NCI-H2171 treated with DMSO at 0.1 percent for 48 hours (cell line): ENCODE results near the gene IRF5.

Source experiments
- DNase-seq: peaks from one replicate; lab custom pipeline; 2025; lab: John Stamatoyannopoulos, UW

Gene IRF5, protein sequence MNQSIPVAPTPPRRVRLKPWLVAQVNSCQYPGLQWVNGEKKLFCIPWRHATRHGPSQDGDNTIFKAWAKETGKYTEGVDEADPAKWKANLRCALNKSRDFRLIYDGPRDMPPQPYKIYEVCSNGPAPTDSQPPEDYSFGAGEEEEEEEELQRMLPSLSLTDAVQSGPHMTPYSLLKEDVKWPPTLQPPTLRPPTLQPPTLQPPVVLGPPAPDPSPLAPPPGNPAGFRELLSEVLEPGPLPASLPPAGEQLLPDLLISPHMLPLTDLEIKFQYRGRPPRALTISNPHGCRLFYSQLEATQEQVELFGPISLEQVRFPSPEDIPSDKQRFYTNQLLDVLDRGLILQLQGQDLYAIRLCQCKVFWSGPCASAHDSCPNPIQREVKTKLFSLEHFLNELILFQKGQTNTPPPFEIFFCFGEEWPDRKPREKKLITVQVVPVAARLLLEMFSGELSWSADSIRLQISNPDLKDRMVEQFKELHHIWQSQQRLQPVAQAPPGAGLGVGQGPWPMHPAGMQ

DNA sequence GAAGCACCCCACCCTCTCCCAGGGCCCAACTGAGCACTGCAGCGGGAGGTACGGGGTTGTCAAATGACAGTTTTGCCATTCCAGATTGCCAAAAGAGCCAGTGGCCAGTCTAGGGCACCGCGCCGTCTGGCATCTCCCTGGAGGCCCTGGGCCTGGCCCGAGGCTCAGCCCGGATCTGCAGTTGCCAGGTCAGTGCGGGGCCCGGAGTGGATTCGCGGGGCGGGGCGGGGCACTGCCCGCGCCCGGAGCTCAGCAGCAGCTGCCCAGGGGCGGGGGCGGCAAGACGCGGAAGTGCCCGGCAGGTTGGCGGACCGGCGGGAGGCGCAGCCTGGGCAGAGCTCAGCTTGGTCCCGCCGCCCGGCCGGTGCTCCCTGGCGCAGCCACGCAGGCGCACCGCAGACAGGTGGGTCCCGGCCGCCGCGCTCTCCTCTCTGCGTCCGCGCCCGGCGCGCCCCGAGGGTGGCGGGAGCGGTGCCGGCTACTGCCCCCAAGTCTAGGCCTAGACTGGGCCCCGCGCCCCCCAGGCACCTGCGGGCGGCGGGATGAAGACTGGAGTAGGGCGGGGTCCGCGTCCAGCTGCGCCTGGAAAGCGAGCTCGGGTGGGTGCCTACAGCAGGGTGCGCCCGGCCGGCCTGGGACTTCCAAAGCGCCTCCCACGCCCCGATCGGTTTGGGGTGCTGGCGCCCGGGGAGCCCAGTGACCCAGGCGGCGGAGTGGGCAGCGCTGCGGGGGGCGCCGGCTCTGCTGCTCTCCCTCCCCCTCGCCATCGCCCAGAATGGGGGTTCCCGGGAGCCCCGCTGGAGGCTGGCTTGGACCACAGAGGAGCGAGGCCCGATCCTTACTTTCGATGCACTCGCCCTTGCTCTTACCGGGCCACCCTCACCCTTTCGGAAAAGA is at the start of gene IRF5:
Gene IRF5, plus strand, starts transcription at position 281 of the 897 bp plus-strand sequence. CDS start 4,155 bp downstream, outside the sequence.
- peak; percentile 15 for DNase-seq

DNA sequence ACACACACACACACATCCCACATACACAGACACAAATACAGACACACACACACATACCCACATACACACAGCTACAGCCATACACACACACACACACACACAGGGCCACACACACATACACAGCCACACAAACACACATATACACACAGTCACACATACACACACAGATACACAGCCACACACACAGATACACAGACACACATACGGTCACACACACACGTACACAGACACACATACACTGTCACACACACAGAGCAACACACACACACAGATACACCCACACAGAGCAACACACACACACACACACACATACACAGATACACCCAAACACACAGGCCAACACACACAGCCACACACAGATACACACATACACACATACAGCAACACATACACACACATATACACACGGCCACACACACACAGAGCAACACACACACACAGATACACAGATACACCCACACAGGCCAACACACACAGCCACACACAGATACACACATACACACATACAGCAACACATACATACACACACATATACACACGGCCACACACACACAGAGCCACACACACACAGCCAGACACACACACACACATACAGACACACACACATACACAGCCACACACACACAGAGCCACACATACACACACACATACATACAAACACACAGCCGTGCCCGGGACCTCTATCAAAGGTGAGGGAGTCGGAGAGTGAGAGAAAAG is 49.5 kb upstream of the IRF5 start:
- no peak for DNase-seq

DNA sequence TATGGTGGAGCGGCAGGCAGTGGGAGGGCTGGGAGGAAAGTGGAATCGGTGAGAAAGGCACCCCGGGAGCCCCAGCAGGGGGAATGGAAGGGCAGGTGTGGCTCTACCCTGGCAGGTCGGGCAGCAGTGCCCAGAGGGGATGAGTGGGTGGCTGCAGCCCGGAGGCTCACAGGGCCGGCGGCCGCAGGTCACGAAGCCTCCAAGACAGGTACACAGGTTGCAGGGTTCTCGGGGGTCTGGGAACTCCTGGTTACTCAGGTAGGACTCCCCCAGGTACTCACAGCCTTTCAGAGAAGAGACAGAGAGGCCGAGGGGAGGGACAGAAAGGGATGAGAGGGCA is 49.0 kb upstream of the IRF5 start:
- DNase-seq = no peak

DNA sequence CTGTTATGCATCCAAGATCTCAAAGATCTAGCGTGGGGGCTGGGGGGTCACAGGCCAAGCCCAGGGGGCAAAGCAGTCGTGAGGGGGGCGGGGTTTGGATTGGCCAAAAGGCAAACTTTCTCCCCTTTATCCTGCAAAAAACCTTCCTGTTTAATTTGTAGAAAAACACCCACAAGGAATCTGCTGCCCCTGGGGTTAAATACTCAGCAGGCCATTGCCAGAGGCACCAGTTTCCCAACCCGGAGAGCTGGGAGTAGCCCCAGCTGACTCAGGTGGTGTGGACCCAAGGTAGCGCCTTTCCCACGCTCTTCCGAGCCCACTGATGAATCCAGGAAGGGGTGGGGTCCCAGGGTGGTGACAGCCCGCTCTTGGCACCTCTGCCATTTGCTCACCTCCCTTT is 48.6 kb upstream of the IRF5 start:
- DNase-seq = no peak

DNA sequence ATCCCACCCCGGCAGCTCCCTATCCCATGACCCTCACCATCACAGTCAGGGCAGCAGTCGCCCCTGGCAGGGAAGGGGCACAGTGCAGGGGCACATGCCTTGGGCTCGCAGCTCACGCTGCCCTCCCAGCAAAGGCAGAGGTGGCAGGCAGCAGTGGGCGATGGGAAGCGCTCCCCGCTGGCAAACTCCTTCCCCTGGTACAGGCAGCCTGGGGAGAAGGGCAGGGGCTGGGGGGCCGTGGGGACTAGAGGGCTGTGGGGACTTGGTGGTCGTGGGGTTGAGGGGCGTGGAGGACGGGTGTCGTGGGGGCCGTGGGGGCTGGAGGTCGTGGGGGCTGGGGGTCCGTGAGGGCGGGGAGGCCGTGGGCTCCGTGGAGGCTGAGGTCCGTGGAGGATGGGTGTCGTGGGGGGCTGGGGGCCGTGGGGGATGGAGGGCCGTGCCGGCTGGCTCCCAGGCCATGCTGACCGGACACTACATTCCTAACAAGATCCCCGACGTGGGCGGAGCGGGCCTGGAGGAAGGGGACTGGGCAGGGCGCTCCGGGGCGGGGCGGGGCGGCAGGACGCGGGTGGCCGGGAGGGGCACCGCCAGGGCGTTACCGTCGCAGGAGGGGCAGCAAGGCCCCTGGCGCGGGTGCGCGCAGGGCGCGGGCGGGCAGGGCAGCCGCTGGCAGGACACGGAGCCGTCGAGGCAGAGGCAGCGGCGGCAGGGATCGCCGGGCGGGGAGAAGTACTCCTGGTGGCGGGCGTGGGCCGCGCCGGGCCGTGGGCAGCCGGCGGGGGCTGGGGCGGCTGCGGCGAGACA is 47.2 kb upstream of the IRF5 start:
- DNase-seq = no peak

DNA sequence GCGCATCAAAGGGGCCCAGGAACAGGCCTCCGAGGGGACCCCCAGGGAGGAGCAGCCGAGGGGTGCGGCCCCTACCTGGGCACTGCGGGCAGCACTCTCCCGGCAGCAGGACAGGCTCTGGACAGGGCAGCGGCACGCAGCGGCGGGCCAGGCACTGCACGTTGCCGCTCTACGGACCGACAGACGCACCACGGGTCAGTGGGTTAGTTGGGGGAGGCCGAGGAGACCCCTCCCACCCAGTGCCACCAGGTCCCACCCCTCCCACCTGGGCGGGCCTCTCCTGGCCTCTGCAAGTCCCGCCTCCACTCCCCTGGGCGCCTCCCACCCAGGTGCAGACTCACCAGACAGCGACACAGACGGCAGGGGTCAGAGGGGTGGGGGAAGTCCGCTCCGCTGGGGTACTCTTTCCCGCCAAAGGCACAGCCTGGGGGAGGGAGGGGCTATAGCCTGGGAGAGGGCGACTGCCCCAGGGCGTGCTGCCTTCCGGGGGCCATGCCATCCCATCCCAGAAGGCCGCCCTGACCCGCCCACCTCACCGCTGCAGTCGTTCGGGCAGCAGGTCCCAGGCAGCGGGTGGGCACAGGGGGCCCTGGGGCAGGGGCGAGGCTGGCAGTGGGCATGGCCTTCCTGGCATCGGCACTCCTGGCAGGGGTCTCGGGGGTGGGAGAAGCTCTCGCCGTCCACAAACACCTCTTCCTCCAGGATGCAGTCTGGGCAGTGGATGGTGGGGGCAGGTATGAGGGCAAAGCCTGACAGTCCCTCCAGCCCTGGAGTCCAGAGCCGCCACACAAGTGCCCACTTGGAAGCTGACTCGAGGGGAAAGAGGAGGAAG is 46.4 kb upstream of the IRF5 start:
- DNase-seq = peak; percentile 33

DNA sequence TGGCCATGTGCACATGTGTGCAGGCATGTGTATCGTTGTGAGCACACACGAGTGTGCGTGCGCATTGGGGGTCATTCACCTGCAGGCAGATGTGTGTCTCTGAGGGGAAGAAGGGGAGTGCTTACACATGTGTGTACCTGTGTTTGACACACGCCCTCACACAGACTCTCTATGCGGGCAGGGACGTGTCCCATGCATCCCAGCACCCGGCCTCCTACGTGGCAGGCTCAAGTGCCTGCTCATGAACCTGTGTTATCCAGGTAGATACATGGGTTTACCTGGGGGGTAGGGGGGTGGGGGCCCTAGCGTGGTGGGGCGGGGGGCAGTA is 45.8 kb upstream of the IRF5 start:
- DNase-seq = no peak

DNA sequence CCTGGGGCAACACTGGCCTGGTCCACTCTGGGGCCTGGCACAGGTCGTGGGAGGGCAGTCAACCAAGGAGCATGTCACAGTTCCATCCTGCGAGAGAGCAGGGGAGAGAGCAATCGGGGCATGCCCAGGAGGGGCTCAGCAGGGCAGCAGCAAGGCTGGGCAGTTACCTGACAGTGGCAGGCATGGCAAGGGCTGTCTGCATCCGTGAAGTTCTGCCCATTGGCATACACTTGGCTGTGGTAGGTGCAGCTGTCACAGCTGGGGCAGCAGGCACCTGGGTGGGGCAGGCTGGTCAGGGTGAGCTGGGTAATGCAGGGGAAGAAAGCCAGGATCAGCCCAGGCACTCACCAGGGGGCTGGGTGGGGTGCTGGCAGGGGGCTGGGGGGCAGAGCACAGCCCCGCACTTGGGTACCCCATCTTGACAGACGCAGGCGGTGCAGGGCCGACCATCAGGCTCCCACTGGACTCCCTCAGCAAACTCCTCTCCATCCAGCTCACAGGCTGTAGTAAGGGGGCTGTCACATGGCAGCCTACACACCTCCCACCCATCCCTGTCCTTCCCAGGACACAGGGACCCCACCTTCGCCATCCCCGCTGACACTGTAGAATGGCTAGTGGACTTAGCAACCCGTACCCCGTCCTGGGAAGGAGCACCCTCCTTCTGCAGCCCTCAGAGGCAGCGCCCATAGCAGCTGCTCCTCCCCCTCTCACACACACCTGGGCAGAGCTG is 45.0 kb upstream of the IRF5 start:
- DNase-seq = no peak

DNA sequence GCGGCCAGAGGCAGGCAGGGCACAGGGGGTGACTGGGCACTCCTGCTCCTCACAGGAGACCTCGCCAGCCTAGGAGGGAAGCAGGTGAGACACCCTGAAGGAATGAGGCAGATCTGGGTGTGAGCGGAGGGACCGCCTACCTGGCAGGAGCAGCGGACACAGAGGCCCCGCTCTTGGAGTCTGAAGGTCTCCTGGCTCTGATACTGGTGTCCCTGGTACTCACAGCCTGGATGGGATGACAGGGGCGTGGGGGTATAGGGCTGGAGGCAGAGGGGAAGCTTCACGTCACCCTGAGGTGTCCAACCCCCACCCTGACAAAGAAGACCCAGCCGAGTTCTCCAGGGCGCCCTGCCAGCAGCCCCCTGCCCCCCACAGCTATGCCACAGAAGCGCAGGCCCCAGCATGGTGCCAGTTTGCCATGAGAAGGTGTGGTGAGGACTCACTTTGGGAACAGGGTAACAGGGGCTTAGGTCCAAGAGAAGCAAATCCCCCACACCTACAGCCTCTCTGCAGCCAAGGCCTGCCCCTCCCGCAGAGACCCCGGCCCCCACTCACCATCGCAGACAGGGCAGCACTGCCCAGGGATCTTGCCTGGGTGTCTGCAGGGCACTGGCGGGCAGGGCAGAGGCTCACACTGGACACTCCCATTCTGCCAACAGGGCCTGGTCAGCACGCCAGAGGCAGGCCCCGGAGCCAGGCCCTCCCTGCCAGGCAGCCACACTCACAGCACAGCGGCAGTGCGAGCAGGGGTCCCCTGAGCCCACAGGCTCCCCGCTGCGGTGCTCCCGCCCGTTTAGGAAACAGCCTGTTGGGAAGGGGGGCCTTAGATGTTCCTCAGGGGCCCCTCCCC is 44.3 kb upstream of the IRF5 start:
- no peak for DNase-seq

DNA sequence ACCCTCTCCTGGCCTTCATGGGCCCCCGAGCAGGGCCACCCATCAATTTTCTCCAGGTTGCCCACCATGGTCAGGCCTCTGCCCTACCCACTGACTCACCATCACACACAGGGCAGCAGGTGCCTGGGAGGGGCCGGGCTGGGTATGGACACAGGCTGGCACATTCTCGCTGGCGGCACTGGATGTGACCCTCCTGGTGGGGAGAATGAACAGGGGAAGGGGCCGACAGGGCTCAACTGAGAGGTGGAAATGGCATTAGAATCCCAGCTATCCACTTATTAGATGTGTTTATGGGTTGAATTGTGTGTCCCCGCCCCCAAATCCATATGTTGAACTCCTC is 43.7 kb upstream of the IRF5 start:
- DNase-seq = no peak

DNA sequence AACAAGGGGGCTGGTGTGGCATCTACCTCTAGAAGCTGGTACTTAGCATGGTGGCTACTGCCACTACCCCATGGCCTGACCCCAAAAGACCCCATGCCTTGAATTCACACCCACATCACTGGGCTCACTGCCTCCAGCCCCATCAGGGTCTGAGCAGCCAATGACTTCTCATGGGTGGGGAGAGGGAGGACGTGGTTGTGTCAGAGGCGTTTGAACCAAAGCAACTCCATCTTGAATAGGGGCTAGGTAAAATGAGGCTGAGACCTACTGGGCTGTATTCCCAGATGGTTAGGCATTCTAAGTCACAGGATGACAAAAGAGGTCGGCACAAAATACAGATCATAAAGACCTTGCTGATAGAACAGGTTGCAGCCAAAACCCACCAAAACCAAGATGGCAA is 42.4 kb upstream of the IRF5 start:
- DNase-seq = no peak

DNA sequence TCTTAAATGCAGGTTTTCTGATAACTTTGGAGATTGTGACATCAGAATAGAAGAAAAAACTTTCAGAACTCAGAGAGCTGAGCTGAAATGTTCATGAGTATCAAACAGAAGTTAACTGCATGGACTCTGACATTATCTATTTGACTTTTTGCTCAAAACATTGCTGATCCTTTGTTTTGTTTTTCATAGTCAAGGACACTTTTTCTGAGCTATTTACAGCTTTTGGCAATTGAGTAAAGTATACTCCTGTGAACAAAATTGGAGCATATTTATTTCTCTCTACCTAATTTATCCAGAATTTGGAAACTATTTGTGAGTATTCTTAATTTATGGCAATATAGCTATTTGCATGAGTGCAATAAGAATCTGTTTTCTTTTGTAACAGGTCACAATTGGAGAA is 38.3 kb upstream of the IRF5 start:
- DNase-seq = no peak

DNA sequence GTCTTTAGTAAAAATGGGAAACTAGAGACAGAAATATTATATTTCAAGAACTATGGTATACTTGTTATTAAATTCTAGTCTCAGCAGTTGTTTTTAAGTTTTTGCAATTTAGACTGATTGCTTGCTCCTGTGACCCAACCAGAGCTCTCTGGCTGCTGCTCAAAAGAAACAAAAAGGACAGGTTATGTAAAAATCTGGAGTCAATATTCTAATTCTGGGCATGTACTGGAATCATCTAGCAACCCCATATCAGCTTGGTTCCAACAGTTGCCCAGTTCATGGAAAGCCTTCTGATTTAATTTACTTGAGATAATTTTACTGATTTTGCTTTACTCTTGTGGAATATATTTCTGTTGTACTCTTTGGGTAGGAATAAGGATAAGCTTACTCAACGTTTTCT is 37.5 kb upstream of the IRF5 start:
- DNase-seq = no peak

DNA sequence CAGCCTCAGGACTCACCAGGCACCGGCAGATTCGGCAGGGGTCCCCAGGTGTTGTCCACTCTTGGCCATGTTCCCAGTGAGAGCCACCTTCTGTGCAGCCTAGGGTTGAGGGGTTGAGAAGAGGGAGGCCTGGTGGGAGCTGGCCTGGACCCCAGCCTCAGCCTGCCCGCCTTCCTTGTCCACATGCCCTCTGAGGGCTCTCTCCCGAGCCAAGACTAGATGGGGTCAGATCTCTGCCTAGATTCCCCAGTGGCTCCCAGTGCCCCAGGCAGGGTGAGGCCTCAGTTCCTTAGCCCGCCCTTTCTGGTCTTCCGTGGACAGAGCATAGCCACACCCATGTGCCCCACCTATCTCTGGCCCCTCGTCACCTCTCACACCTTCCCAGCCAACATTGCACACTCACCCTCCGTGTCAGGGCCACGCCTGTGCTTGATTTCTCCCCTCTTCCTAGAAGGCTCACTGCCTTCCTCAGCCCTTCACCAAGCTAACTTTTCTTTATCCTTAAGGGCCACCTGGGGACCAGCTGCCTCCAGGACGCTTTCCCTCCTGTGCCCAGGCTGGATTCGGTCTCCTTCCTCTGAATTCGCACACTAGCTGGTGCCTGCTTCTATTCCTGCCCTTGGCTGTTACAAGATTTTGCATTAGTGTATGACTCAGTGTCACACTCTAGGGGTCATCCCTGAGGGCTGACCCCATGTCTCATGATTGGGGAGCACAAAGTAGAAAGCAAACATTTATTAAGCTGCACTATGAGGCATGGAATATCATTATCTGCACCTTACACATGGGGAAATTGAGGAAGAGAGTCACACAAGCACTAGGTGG is 34.8 kb upstream of the IRF5 start:
- DNase-seq = no peak

DNA sequence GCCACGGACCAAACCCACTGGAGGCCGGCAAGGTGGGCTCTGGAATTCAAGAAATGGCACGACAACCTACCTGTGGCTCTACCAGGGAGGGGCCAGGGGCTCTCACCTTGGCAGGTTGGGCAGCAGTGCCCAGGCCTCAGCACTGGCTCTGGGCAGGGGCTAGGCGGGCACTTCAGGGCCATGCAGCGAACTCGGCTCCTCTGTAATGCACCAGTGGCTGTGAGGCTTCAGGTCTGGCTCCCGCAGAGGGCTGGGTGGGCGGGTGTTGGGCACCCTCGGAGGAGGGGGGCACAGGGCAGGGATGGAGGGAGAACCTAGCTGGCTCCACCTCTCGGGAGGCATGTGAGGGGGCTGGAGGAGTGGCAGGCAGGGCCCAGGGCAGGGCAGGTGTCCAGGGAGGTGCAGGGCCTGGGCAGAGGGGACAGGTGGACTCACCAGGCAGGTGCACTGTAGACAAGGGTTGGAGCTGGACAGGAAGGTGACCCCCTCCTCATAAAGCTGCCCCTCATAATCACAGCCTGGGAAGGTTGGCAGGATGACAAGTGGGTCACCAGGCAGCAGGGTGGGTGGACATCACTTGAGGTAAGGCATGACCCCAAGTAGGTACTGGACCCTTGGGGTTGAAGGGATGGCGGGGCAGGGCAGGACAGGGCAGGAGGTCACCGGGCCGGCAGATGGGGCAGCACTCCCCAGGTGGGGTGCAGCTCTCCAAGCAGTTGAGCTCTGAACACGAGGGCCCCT is 33.9 kb upstream of the IRF5 start:
- no peak for DNase-seq

DNA sequence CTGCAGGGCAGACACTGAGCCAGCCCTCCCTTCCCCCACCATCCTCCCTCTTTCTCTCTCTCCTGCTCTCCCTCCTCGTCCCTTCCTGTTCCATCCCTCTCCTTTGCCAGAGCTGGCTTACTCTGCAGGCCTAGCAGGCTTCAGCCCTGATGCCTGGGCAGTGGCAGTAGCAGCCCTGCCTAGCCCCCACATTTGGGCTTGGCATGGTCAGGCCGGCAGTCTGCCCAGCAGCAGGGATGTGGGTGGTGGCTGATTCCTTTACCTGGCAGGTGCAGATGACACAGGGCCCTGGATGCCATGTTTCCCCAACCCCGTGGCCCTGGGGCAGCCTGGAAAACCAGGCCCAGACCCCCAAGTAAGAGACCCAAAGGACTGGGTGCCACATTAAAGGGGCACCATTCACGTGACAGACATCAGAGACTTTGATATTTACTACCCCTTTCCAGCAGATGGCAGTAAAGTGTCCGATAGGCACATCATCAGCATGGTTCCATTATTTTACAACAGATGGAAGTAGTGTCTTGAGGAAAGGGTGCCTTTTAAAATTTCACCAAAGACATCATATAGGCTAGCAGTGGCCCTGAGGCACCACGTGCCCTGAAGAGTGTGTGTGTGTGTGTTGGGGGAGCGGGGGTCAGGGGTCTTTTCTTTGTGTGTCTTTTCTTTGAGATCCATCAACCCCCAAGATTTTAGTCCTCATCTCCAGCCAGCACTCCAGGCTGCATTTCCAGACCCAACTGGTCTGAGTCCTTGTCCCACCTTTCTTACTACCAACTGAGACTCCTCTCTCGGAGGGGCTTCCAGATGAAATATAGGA is 33.1 kb upstream of the IRF5 start:
- peak; percentile 57 for DNase-seq
